ENCODE results near the gene MAML3.

GRCh38 chr4:139843641-139844040 lies 310.3 kb downstream of the MAML3 start:
- no peak for TF ChIP-seq EZH2phosphoT487 (IDR thresholded peaks at IDR 0.05; ENCODE audit: low read depth, severe bottlenecking, unreplicated experiment)
- no peak for TF ChIP-seq EZH2 (IDR thresholded peaks at IDR 0.05; ENCODE audit: borderline replicate concordance)

Measured in hepatocyte (in vitro differentiated cells).